HepG2 (cell line): Measurements from ENCODE around the gene PHF13. TPM values are rescaled to one million over a fixed set of nuclear protein-coding genes. Genes with fewer than 3 reads are reported as not detected.

Experiments
- HOXA3 ChIP-seq: sonication (generic); formaldehyde crosslinking; IDR thresholded peaks from 2 replicates; pipeline ENCODE4 v1.5.0; 2020; ENCODE audit warnings: missing genetic modification reagents
- KIAA2018 ChIP-seq: sonication (generic); formaldehyde crosslinking; IDR thresholded peaks from 2 replicates; pipeline ENCODE4 v1.5.0; 2020; ENCODE audit warnings: mild to moderate bottlenecking, missing genetic modification reagents, borderline replicate concordance
- KLF11 ChIP-seq: IDR thresholded peaks from 2 replicates; pipeline ENCODE4 v1.6.1; 2016; ENCODE audit warnings: missing compliant biosample characterization
- NCOA5 ChIP-seq: sonication (generic); formaldehyde crosslinking; IDR thresholded peaks from 2 replicates; pipeline ENCODE4 v1.4.0; 2020; ENCODE audit warnings: missing genetic modification reagents
- NFIC ChIP-seq: IDR thresholded peaks from 2 replicates; pipeline ENCODE4 v1.6.1; 2012; ENCODE audit warnings: mild to moderate bottlenecking, low read length, inconsistent platforms
- PHB2 ChIP-seq: fragments of 450-650 bp; IDR thresholded peaks from 2 replicates; pipeline ENCODE4 v1.6.1; 2018; ENCODE audit not compliant: partially characterized antibody
- PLSCR1 ChIP-seq: sonication (generic); formaldehyde crosslinking; IDR thresholded peaks from 2 replicates; pipeline ENCODE4 v1.5.0; 2020; ENCODE audit warnings: missing genetic modification reagents, mild to moderate bottlenecking, borderline replicate concordance
- PRDM4 ChIP-seq: sonication (generic); formaldehyde crosslinking; IDR thresholded peaks from 2 replicates; pipeline ENCODE4 v1.9.0; 2021; ENCODE audit warnings: missing genetic modification reagents, borderline replicate concordance
- SNRNP70 ChIP-seq: fragments of 200-400 bp; formaldehyde crosslinking; IDR thresholded peaks from 2 replicates; pipeline ENCODE4 v1.6.1; 2017; ENCODE audit warnings: mild to moderate bottlenecking, low read depth, low read length, moderate library complexity
- TBX2 ChIP-seq: sonication (generic); formaldehyde crosslinking; IDR thresholded peaks from 2 replicates; pipeline ENCODE4 v1.5.0; 2020; ENCODE audit warnings: missing genetic modification reagents, mild to moderate bottlenecking, borderline replicate concordance
- THAP9 ChIP-seq: sonication (generic); formaldehyde crosslinking; IDR thresholded peaks from 2 replicates; pipeline ENCODE4; 2020; ENCODE audit warnings: missing genetic modification reagents, mild to moderate bottlenecking, borderline replicate concordance
- ZMYM2 ChIP-seq: sonication (generic); formaldehyde crosslinking; IDR thresholded peaks from 2 replicates; pipeline ENCODE4 v1.8.0; 2022; ENCODE audit warnings: mild to moderate bottlenecking, missing genetic modification reagents
- ZNF143 ChIP-seq: sonication (generic); formaldehyde crosslinking; IDR thresholded peaks from 2 replicates; pipeline ENCODE4 v1.4.0; 2020; ENCODE audit warnings: missing genetic modification reagents
- ZNF781 ChIP-seq: sonication (generic); formaldehyde crosslinking; IDR thresholded peaks from 2 replicates; pipeline ENCODE4 v1.5.1; 2020; ENCODE audit warnings: borderline replicate concordance, mild to moderate bottlenecking, missing genetic modification reagents; ENCODE audit errors: not compliant biosample characterization
- polyA plus RNA-seq, 8 experiments: library from polyadenylated mRNA; depleted of rRNA in 3 of 8; stranded (reverse) in 7 of 8; unstranded in 1 of 8; fragments of >200 nt; fragmentation: Illumina TruSeq in 4 of 8; extraction: Trizol in 4 of 8; gene quantifications; 2 replicates each; pipeline versions ENCODE4 v1.2.1 to v1.2.3, GENCODE V29; 2011 to 2016; ENCODE audit warnings: low read depth in 4 of 8, missing spikeins in 1 of 8, mixed read lengths in 1 of 8; ENCODE audit not compliant: insufficient read depth in 1 of 8
- total RNA-seq, 5 experiments: library from RNA; depleted of rRNA; stranded (reverse); fragments of >200 nt; fragmentation: Illumina TruSeq; extraction: Trizol; gene quantifications; 2 replicates each; pipeline ENCODE4 v1.2.3, GENCODE V29; 2016; ENCODE audit warnings: low read depth in 1 of 5

Gene PHF13
- total and polyA plus RNA-seq, 2 of the 13 experiments (the other 11 are each of a cell fraction or from before 2014, with no cell fraction given), result 4.7 to 7.4 TPM

- TF ChIP-seq KIAA2018 (CRISPR knock-in tag) (no peak), ZNF143 (CRISPR knock-in tag) (no peak), PHB2 (no peak), PLSCR1 (CRISPR knock-in tag) (no peak), ZNF781 (CRISPR knock-in tag) (no peak), THAP9 (CRISPR knock-in tag) (no peak), ZMYM2 (CRISPR knock-in tag) (no peak), NCOA5 (no peak), NFIC (no peak), SNRNP70 (no peak), KLF11 (CRISPR knock-in tag) (no peak), HOXA3 (CRISPR knock-in tag) (no peak), PRDM4 (CRISPR knock-in tag) (no peak), TBX2 (CRISPR knock-in tag) (no peak)
Measured at GRCh38 chr1:6601923-6602668, 11.4 kb upstream of the PHF13 start (continued).
